Hypothalamus (tissue), 51 donors: Measurements from ENCODE around the gene PPARD.

Experiments used
- DNase-seq, 51 donors: peaks; one replicate each; lab custom pipeline; 2025; lab: John Stamatoyannopoulos, UW

The PPARD gene

DNA sequence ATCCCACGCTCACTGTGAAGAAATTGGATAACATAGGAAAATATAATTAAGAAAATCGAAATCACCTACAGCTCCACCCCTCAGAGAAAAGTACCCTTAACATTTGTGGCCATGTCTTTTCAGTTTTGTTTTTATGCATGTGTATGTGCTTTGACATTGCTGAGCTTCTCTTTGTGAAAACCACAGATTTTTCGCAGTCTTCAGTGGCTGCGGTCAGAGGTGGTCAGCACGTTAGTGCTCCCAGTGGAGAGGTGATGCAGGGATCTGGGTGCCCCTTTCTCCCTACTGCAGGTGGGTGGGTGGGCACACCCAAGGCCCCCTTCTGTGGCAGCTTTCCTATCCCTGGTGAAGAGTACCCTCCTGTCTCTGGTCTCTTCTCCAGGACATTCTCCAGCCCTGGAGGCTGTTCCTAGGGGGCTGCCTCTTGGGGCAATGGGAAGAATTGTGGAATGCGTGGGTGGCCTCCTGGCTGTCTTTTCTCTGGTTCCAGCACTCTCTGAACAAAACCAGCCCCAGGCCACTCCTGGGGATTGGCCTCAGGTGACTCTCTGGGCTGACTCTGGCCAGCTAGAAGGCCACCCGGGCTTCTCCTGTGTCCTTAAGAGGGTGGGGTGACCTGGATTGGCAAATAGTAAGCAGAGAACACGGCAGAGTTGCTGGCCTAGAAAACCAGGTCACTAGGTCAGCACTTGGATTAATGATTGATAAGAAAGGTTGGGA lies 59.9 kb downstream of the PPARD start:
- DNase-seq = no peak

DNA sequence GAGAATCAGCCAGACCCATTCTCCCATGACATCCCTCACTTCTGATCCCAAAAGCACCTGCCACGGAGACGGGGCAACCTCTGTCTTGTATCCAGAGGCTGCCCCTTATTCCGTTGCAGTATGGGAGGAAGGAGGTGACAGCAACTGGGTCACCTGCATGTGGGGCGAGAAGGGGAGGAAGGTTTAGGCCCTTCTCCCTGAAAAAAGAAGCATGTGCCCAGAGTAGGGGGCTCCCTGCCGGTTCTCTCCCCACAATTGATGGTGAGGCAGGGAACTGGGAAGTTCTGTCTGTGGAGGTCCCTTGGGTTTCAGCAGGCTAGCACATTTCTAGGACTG lies 60.5 kb downstream of the PPARD start:
- DNase-seq = no peak

- no peak for DNase-seq
These were observed 61.4 kb downstream of the PPARD start for GRCh38 chr6:35403544-35404442.

DNA sequence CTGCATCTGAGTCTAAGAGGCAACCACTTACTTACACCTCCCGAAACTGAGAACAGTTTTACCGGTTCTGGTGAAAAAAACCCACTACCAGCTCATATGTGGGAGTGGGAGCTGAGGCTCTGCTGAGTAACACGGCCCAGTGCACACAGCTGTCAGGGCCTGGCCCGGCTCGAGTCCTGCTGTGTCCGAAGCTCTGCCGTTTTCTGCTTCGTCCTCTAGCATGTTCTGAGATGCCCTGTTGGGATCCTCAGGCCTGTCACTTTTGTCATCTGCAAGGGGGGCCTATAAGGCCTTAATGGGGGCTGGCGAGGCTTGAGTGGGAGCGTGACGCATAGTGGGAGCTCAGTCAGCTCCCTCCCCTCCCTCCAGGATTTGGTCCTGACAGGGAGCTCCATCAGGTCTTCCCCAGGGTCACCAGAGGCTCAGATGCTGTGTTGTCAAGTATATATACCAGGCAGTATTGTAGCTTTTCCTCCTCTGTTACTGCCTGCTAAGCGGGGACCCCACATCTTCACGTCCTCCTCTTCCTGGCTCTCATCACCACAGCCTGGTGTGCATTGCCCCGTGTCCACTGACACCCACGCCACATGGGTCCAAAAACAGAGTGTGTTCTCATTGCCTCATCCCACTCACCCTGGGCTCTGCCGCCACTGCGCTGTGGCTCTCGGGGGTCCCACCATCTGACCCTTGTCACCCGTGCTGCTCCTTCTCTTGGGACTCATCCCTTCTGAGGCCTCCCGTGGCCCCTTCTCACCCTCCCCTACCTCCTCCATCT lies 64.5 kb downstream of the PPARD start:
- no peak for DNase-seq

DNA sequence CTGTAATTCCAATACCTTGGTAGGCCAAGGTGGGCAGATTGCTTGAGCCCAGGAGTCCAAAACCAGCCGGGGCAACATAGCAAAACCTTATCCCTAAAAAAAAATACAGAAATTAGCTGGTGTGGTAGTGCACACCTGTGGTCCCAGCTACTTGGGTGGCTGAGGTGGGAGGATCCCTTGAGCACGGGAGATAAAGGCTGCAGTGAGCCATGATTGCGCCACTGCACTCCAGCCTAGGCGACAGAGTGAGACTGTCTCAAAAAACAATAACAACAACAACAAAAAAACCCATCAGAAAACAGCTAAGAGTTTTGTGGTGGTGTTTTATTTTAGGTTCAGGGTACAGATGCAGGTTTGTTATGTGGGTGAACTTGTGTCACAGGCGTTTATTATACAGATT lies 66.9 kb downstream of the PPARD start:
- no peak for DNase-seq

DNA sequence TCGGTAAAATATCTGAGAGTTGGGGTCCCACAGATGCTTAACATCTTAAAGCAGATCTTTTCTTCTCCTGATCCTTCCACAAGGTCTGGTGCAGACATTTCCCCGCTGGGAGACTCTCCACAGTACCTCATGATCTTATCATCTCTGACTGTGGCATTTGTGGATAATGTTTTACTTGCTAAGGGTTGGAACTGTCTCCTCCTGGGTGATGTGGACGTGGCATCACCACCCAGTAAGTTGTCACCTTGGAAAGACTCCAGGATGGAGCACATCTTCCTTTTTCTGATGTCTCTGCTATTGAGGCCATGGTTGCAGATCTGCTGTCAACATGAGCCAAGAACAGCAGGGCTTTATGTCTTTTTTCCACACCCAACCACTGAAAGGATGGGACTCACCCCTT lies 67.8 kb downstream of the PPARD start:
- no peak for DNase-seq

- DNase-seq = no peak
These were observed 68.7 kb downstream of the PPARD start for GRCh38 chr6:35411066-35411465.

- DNase-seq = no peak
These were observed 69.7 kb downstream of the PPARD start for GRCh38 chr6:35412102-35412501.

GRCh38 chr6:35413911-35414310 lies 71.6 kb downstream of the PPARD start:
- DNase-seq = no peak

DNA sequence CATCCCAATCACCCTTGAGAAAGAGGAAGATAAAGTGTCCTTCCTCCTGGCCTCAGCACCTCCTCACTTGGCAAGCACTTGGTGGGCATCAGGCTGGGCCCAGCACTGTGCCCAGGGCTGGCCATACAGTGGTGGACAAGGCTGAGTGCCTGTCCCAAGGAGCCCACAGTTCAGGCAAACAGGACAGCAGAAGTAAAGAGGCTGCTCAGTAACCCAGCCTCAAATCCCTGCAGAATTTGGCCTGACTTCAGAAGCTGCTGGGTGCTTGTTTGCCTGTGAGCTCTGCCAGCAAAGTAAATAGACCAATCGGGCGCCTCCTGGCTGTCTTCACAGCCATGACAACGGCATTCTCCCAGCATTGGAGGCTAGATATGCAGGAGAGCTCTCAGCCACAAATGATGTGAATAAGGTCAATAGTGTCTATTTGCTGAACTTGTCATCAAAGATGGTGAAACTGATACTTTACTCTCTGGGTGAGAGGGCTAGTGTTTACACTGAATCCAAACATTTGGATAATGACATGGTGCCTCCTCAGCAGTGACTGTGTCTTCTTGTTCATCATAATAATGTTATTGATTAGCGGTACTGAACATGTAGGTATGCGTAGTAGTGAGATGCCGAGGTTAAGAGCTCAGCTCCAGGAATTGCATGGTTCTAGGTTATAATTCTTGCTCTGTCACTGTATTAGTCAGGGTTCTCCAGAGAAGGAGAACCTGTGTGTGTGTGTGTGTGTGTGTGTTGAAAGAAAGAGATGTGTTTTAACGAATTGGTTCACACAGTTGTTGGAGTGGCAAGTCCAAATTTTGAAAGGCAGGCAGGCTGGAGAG lies 72.9 kb downstream of the PPARD start:
- peak in 49 of 51 donors; percentile 11 to 92 (median 68) for DNase-seq

- peak in 35 of 51 donors; percentile 11 to 65 (median 33) for DNase-seq
These were observed 75.8 kb downstream of the PPARD start for GRCh38 chr6:35417979-35418661.

DNA sequence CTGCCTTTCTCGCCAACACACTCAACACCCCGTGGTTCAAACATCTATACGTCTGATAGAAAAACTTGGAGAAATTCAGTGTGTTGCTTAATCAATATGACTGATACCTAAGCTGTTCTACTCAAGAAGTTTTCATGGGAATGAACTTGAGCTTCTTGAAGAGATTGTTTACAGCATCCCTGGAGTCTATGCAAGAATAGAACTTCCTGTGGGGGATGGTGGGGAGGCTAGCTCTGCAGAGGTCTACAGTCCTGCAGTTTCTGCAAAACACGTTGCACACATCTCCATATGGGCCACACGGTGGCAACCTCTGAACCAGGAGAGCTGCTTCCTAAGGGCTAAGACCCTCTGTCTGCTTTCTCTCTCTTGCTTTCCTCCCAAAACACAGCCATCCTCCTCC lies 77.1 kb downstream of the PPARD start:
- no peak for DNase-seq

GRCh38 chr6:35419961-35420360 lies 77.6 kb downstream of the PPARD start:
- no peak for DNase-seq

GRCh38 chr6:35425284-35425683 lies 82.9 kb downstream of the PPARD start:
- DNase-seq = no peak

GRCh38 chr6:35426074-35426473 lies 83.7 kb downstream of the PPARD start:
- DNase-seq = peak in 1 of 51 donors; percentile 13

- no peak for DNase-seq
These were observed 85.1 kb downstream of the PPARD start for GRCh38 chr6:35427435-35427834.

- no peak for DNase-seq
These were observed 85.5 kb downstream of the PPARD start for GRCh38 chr6:35427851-35428321.

DNA sequence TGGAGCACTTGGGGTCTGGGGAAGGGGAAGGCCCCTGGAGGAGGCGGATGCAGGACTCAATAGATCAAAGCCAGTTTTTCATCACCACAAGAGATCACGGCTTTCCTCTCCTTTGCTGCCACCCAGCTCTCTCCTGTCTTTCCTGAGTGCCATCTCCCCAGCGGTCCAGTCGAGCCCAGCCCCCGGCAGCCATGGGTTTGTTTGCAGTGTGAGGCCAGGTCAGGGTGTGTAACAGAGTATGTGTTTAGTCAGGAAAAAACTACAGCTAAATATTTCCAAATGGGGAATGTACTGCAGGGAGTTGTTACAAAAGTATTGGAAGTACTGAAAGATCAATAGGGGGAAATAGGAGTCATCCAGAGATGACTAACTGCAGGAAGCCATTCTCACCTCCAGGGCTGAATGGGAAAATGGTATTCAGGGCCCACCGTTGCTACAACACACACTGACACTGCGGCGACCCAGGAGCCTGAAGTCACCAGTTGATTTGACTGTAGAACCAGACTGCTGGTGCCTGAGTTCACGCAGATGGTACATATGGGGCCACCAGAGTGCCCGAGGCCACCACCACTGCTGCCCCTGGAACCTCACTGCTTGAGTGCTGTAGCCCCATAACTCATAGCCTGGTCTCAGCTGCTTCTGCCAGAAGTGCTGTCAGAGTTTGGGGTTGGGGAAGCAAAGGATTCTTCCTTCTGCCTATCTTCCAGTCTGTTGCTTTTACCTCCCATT lies 86.2 kb downstream of the PPARD start:
- DNase-seq = no peak

DNA sequence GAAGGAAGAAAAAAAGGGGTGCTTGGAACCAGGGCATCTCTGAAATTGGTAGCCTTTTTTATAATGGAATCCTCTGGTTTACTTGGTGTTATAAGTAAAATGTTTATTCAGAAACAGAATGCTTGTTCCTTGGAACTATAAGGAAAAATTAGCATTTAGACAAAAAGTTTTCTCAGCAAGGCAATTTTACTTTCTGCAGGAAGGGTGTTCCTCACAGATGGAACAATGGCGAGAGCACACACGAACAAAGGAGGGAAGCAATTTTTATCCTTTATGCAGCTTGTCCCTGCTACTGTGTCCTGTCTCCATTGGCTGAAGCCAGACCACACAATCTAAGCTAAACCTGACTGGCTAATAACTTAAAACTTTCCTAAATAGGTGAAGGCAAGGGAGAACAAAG lies 87.1 kb downstream of the PPARD start:
- DNase-seq = no peak
